ENCODE results near the gene C21orf91.

C21orf91 gene

GRCh38 chr21:17848228-17848627 is 29.1 kb upstream of the C21orf91 start:
- TF ChIP-seq CTCF (IDR thresholded peaks at IDR 0.05; ENCODE audit: control insufficient read depth, insufficient read depth, low read depth, low read length, missing control alignments) = no peak
- peak; percentile 65 for DNase-seq (ENCODE audit: low read depth)
- no peak overlapping the region for H3K4me3 ChIP-seq (ENCODE audit: control insufficient read depth, low read depth, low read length)

- no peak for DNase-seq (ENCODE audit: low read depth)
- no peak overlapping the region for H3K4me3 ChIP-seq (ENCODE audit: control insufficient read depth, low read depth, low read length)
- no peak for TF ChIP-seq CTCF (IDR thresholded peaks at IDR 0.05; ENCODE audit: control insufficient read depth, insufficient read depth, low read depth, low read length, missing control alignments)
These were observed 21.9 kb upstream of the C21orf91 start for GRCh38 chr21:17841103-17841502.

- H3K4me3 ChIP-seq (ENCODE audit: control insufficient read depth, low read depth, low read length) = no peak overlapping the region
- no peak for TF ChIP-seq CTCF (IDR thresholded peaks at IDR 0.05; ENCODE audit: control insufficient read depth, insufficient read depth, low read depth, low read length, missing control alignments)
These were observed 15.6 kb upstream of the C21orf91 start for GRCh38 chr21:17834639-17835354.

GRCh38 chr21:17829472-17829871 is 10.3 kb upstream of the C21orf91 start:
- no peak for TF ChIP-seq CTCF (IDR thresholded peaks at IDR 0.05; ENCODE audit: control insufficient read depth, insufficient read depth, low read depth, low read length, missing control alignments)
- DNase-seq (ENCODE audit: low read depth) = peak; percentile 32
- no peak overlapping the region for H3K4me3 ChIP-seq (ENCODE audit: control insufficient read depth, low read depth, low read length)

More at GRCh38 chr21:17834639-17835354, 15.6 kb upstream of the C21orf91 start:
- DNase-seq (ENCODE audit: low read depth) = no peak

- H3K4me3 ChIP-seq (ENCODE audit: control insufficient read depth, low read depth, low read length) = no peak overlapping the region
- no peak for TF ChIP-seq CTCF (IDR thresholded peaks at IDR 0.05; ENCODE audit: control insufficient read depth, insufficient read depth, low read depth, low read length, missing control alignments)
- DNase-seq (ENCODE audit: low read depth) = no peak
These were observed 9.1 kb upstream of the C21orf91 start for GRCh38 chr21:17828223-17828622.

- TF ChIP-seq CTCF (IDR thresholded peaks at IDR 0.05; ENCODE audit: control insufficient read depth, insufficient read depth, low read depth, low read length, missing control alignments) = no peak
- DNase-seq (ENCODE audit: low read depth) = no peak
- H3K4me3 ChIP-seq (ENCODE audit: control insufficient read depth, low read depth, low read length) = no peak overlapping the region
These were observed 4.7 kb upstream of the C21orf91 start for GRCh38 chr21:17823846-17824245.
